Activated effector memory CD4-positive, alpha-beta T cell treated with anti-CD3 and anti-CD28 coated beads, Interleukin-2, amount 50 U/mL, for 16 hours (primary cell): ENCODE results near the gene FBN2.
"Not testable (repeated sequence)": the region's sequence is repeated elsewhere in the genome, so short reads cannot be mapped to it uniquely, and the experiment has no call there.

Source experiments
- DNase-seq: peaks from one replicate; pipeline ENCODE4 v3.0.0-alpha.2; 2020

FBN2 gene

GRCh38 chr5:128349044-128349858 is 188.8 kb downstream of the FBN2 start:
- no peak for DNase-seq

- no peak for DNase-seq
These were observed 192.0 kb downstream of the FBN2 start for GRCh38 chr5:128346038-128346437.

- DNase-seq = no peak
These were observed 192.8 kb downstream of the FBN2 start for GRCh38 chr5:128345247-128345646.

DNA sequence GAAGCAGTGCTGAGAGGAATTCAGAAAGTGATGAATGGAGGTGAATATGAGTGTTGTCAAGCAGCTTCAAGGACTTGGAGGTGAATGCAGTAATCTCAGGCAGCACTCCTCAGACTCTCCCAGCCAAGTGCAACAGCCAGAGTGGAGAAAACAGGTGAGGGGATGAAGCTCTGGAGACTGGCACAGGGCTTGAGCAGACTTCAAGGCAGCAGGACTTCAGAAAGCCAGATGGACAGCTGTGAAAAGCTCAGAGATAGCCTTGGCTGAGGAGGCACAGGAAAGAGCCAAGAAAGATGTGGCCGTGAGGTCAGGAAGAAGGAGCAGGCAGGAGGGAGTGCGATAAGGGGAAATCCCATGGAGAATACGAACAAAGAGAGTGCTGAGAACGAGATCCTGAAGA is 194.9 kb downstream of the FBN2 start:
- no peak for DNase-seq

- no peak for DNase-seq
These were observed 197.0 kb downstream of the FBN2 start for GRCh38 chr5:128341056-128341455.

DNA sequence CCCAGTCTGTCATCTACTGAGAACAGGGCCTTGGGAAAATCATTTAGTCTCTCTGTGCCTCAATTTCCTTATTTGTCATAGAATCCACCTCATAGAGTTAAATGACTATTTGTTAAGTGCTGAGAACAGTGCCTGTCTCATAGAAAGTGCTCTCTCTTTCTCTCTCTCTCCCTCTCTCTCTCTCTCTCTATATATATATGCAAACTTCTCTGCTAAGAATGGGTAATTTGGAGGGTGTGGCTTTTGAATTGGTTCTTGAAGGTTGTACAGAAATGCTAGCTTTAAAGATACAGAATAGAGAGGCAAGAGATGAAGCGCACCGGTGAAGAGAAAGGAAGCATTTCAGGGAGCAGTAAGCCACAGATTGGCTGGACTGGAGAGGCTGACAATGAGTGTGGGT is 197.4 kb downstream of the FBN2 start:
- DNase-seq = no peak

DNA sequence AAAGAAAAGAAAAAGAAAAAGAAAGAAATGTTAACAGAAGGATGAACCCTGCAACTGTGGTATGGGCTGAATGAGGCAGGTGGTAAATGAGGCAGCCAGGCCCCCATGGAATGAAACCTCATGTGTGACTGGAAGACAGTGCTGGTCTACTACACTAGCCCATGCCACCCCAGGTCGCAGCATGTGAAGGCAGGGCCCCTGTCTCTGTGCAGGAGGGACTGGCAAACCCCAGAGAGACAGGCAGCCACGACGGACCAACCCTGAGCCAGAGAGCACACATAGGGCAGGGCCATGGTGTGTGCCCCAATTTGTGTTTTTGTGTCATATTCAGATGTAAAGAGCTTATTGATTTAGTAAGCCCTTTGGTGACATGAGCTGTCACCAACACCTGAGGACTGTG is 198.5 kb downstream of the FBN2 start:
- no peak for DNase-seq

GRCh38 chr5:128338649-128339048 is 199.4 kb downstream of the FBN2 start:
- DNase-seq = no peak

DNA sequence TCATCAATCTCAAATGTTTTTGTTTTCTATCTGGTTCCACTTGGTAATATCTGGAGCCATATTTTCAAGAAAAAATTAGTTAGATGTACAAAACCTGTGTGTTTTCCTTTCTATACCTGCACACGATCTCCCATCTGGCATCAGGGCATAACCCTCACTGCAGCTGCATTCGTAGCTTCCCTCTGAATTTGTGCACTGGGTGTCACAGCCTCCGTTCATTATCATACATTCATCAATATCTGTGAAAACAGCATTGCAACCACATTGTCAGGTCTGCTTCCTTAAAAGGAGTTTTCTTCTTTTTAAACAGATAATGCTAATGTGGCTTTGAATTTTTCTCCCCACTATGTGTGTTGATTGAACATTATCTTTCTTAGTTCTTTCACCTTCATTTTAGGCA is 202.7 kb downstream of the FBN2 start:
- DNase-seq = no peak

- DNase-seq = no peak
These were observed 203.9 kb downstream of the FBN2 start for GRCh38 chr5:128334010-128334716.

DNA sequence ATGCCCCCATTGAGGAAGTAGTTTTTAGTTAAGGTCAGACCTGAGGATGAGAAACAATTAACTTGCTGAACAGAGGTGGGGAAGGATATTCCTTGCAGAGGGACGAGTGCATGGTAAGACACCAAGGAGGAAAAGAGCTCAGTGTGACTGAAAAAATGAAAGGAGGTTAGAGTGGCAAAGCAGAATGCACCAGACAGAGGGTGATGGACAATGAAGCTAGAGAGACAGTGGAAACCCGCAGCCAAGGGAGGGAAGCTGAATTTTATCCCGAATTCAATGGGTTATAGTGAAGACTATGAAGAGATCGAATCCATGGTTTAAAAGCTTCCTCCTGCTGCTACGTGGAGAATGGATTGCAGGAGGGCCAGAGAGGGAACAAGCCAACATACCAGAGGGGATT is 206.8 kb downstream of the FBN2 start:
- DNase-seq = no peak

DNA sequence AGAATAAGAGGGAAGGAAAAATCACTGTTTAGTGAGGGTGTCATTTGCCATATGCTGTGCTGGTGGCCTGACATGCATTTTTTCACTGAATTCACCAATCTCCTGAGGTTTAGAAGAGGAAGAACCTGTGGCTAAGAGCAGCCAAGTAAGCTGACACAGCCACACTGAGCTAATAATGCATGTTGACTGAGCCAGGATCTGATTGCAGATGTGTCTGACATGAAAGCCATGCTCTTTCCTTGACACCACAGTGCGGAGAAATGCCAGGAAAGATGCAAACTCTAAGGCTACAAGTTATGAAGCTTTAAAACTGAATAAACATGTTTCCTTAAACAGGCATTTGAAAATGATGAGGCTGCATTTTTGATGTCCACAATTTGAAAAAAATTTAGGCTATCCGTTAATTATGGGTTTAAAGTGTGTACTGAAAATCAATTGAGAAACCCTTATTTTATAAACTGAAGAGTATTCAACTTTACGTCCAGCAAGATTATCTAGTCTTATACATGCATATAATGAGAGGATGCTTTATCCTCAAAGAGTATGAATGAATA is 208.6 kb downstream of the FBN2 start:
- no peak for DNase-seq

DNA sequence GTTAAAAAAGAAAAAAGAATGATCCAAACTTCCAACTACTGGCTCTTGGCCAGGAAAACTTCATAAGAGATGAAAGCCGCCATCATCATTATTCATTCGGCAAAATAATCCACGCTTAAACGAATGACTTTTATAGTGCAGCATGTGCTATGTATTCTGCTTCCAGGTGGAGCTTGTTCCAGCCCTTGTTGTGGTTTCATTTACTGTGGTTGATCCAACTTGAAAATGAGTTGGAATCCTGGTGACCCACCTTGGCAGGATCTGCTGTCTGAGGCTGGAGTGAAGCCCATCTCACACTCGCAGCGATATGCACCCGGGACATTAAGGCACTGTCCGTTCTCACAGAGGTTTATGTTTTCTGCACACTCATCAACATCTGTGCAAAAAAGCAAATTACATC is 209.6 kb downstream of the FBN2 start:
- no peak for DNase-seq

GRCh38 chr5:128328007-128328406 is 210.0 kb downstream of the FBN2 start:
- no peak for DNase-seq

- not testable (repeated sequence) for DNase-seq
These were observed 216.6 kb downstream of the FBN2 start for GRCh38 chr5:128321418-128321817.

DNA sequence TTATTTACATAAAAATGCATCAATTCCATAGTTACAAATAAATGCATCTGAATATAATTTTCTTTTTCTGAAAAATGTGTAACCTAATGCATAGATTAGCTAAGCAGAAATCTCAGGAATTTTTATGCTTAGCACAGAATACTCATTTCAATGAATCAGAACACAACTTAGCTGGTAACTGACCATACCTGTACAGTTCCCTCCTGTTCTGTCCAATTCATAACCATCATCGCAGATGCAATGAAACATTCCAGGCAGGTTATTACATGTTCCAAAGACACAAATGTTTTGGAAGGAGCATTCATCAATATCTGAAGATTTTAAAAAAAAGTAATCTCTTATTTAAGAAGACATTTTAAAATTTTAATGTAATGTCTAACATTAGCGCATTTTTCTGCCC is 219.4 kb downstream of the FBN2 start:
- no peak for DNase-seq

GRCh38 chr5:128317481-128317880 is 220.6 kb downstream of the FBN2 start:
- no peak for DNase-seq

GRCh38 chr5:128315671-128316070 is 222.4 kb downstream of the FBN2 start:
- no peak for DNase-seq

- no peak for DNase-seq
These were observed 232.7 kb downstream of the FBN2 start for GRCh38 chr5:128305341-128305740.

GRCh38 chr5:128304791-128305190 is 233.3 kb downstream of the FBN2 start:
- DNase-seq = no peak

DNA sequence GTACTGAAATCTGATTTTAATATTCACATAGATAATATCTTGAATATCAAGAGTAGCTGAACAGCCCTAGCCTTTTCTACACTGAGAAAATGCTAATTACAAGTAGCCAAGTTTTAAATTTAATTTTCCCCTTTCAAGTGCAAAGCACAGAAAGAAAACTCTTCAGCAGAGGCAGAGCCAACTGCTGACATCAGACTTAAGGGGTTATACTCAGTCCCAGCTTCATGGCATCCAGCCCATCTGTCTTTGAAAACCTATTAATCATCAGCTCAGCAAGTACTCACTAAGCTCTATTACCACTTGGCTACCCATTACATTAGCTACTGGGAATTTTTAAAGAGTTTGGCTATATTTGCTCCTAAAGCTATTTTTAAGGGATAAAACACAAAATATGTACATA is 234.0 kb downstream of the FBN2 start:
- no peak for DNase-seq

- no peak for DNase-seq
These were observed 234.5 kb downstream of the FBN2 start for GRCh38 chr5:128303593-128303992.

DNA sequence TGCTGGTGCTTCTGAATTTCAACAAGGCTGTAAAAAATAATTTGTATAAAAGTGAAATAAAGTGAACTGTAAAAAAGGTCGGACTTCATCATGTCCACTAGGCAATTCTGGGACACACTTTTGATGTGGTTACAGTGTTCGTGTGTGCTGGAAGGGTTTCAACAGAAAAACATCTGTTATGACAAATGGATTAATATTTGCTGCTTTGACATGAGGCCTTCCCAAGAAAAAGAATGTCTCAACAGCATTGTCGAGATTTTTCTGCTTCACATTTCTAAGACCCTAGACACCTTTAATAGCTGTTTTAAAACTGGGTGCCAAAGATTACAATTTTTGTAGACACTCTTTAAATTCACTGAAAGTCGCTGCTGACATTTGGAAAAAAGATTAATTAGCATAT is 237.9 kb downstream of the FBN2 start:
- no peak for DNase-seq

DNA sequence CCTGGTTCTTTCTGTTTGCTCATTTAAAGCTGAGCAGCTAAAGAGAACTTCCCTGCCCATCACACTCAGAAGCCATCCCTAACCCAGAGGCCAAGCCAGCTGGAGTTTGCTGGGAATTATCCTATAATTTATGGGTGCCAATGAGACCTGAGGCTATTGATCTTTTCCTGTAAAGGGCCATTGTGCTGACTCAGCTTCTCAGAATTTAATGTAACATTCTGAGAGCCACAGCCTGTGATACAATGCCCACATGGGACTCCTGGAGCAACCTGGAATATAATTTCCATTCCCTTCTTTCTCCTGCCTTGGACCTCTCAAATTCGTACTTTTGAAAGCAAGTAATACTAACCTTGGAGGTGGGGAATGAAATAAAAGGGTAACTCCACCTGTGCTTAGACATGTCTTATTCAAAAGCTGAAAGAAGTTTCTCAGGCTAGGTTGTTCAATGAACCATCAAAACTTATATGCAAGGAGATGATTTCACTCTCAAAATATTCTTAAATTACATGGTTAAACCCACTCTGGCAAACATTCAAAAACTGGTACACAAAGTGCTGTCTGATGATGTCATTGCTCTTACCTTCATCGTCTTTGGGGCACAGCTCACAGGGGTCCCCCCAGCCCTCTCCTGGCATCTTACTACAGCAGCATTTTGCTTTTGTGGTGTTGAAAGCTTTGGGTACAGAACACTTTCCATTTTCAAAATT is 247.7 kb downstream of the FBN2 start:
- no peak for DNase-seq
